ENCODE data around the gene UBE3D.
"Not testable (repeated sequence)": the region's sequence is repeated elsewhere in the genome, so short reads cannot be mapped to it uniquely, and the experiment has no call there.

Gene UBE3D

DNA sequence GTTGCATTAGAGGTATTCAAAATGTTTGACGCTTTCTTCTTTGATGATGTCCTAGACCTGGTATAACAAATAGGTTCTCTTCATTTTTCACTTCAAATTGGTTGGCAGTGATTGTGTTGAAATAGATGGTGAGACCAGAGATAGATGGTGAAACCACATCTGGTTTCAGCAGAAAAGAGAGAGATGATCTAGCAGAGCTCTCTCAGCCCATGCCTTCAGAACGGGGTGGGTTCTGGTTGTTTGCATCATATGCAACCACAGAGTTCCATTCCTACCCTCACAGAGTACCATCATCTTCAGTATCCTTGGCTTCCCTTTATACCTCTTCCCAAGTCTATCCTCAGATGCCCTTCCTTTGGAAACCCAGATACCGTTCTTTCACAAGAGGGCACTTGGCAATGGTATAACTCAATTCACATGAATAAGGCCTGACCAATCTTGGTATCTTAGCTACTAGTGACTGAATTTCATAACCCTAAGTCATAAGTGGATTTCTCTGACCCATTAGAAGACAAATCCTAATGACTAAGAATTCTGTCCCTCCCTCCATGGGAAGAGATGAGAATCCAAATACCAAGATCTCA, 93.7 kb downstream of the UBE3D start:
- no peak for DNase-seq

DNA sequence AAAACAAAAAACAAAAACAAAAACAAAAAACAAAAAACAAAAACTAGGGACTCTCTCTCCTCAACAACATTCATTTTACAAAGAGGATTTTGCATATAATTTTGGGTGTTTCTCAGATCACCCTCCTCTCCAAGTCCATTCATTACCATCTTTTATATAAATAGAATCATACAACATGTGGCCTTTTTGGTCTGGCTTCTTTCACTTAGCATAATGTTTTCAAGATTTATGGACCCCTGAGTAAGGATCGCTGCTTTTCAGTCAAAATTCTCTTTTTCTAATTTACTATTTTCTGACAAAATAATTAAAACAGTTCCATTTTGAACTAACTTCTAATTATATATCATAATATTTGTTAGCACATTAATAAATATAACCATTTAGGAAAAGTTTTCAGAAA, 94.8 kb downstream of the UBE3D start:
- no peak for DNase-seq

DNA sequence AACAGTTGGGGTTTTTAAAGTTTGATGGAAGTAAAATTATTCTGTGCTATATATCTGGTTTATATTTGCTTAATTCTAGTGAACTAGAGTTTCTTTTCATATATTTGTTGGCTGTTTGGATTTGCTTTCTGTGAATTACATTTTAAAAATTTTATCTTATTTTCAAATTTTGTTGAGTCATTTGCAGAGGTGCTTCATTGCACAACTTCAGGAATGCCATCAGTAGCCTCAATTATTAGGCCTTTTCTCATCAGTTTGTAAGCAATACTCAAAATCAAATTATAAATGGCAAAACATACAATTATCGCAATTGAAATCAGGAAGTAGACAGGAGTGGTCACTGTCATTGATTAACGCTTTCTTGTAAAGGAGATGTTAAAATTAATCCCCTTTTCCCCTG, 96.9 kb downstream of the UBE3D start:
- DNase-seq: no peak

DNA sequence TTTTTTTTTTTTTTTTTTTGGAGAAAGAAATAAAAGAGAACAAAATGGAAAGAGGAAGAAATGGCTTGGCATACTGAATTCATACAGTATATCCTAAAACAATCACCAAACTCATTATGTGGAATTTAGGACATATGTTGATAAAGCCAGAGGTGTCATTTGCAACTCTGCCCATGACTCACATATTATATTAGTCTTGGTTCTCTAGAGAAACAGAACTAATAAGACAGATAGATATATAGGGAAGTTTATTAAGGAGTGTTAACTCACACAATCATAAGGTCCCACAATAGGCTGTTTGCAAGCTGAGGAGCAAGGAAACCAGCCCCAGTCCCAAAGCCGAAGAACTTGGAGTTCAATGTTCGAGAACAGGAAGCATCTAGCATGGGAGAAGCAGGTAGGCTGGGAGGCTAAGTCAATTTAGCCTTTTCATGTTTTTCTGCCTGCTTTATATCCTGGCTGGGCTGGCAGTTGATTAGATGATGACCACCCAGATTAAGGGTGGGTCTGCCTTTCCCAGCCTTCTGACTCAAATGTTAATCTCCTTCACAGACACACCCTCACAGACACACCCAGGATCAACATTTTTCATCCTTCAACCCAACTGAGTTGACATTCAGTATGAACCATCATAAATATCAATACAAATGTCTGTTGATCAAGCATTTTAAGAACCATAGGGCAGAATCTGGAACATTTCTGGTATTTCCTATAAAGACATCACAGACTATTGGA, 102.3 kb downstream of the UBE3D start:
- no peak for DNase-seq

DNA sequence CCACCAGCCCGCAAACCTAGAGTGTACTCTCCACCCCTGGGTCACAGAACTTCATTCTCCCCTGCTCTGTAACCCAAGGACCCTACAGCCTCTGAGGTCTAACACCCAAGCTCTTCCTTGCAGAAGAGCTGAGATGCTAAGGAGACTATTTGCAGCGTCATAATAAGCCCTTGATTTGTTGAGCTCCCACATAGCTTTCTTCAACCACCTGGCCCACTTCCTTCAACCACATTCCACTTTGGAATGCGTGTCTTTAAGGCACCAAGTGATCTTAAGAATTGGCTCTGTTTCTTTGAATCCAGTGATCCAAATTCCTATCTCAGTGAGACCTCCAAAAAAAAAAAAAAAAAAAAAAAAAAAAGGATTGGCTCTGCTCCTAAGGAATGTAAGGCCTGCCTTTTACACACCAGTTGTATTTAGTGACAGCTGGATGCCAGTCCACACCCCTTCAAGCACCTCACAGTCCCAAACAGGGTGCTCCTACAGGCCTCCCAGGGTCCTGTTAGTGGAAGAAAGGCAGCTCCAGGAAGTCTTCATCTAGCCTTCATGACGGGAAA, 106.2 kb downstream of the UBE3D start:
- DNase-seq: no peak

DNA sequence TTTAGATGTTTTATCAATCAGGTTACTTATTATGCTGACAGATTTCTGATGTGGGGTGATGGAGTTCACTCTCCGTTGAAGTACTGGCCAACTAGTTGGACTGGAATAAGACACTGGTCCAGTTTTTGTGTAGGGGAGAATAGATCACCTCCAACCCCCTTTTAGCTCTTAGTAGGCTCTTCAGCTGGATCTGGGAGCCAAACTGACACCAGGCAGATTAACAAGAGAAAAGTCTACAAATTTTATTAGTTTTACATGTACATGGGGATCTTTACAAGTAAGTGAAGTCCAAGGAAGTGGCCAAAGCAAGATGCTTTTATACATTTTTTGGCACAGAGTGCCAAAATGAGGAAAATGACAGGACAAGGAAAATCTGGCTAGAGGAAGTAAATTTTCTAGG, 107.1 kb downstream of the UBE3D start:
- no peak for DNase-seq

DNA sequence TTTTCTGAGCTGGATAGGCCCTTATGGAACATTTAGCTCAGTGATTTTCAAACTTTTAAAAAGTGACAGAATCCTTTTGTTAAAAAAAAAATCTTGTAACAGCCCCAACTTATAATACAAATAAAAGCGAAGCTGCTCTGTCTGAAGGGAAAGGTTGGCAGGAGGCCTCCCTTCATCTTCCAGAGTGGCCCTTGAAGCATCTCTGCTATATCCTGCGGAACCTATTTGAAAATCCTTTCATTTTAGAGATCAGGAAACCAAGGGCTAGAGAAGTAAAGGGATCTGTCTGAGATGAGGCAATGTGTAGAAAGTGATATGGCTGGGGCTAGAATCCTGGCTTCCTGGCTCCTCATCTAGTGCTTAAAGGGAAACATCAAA, 107.8 kb downstream of the UBE3D start:
- DNase-seq: no peak

DNA sequence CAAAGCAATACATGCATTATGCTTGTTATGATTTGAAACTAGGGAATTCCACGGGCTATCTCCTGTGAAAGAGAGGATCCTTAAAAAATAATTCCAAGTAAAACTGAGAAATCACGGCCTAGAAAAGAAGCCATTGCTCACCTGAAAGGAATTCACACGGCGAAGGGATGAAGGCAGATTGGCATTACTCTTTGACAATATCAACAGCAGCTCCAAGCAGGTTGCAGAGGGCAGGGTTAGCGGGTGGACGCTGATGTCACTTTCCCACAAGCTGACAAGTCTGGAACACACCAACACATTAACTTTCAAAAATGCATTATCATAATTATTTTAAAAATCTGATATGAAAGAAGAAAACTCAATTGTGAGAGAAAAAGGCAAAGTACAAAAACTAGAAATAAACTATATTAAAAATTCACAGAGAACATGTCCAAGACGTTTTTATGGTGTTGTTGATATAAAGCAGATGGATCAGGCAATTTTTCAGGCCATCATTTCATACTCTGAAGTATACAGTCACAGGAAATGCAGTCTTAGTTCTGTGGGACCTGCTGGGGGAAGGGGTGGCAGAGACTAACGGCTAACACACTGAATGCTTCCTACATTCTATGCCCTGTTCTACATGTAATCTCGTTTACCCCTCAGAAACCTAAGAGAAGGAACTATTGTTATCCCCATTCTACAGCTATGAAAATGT, 108.3 kb downstream of the UBE3D start:
- DNase-seq: no peak

DNA sequence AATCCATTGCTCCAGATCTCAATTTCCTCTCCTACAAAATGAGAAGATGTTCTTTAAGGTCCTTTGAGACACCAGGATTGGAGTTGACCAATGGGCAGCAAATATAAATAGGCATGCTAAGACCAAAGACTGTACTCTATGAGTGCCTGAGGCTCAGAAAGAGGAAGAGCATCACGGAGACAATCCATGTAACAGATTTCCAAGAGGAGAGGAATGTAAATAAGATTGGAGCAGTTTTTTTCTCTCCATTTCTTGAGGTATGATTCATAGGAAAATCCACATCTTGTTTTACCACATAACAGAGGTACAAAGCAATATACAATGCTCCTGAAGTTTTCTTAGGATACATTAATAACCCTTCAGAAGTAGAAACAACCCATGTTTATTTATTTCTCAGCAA, 109.8 kb downstream of the UBE3D start:
- DNase-seq: no peak

DNA sequence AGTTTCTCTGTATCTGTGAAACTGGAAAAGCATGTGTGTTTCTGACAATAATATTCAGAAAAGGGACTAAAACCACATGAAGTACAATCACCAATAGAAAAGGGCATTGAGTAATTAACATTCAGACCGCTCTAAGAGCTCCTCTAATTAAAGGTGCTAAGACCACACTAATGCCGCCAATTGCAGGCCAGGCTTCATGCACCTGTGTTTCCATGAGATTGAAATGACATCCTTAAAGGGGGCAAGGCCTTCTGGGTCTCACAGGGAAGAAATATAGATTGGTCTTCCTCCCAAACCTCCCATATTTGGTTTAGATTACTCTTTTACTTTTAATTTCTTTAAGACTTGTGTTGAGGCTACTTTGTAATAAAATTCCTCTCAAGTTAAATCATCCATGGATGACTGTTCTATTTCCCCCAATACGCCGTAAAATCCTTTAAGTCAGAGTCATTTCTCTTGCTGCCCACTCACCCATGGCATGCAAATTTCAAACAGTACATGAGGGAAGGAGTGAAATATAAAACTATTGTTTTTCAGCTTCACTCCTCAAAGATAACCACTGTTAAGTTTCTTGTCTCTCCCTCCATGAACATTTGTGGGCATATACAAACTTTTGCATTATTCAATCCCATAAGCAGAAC, 110.6 kb downstream of the UBE3D start:
- no peak for DNase-seq

DNA sequence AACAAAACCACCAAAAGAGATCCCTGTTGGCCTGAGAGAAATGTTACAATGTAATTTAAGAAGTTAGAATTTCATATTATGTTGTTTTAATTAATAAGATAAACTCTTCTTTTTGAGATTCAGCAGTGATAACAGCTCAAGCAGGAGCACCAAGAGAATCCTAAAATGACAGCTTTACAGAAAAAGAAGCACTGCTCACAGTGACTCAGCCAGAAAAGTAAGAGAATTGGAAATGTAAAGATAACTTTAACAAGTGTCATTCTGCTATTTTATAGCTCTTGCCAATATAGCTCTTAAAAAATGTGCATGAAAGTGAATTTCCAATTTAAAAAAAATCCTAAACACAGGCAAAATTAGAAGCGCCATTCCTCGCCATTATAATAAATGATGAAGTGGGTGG, 111.3 kb downstream of the UBE3D start:
- no peak for DNase-seq

DNA sequence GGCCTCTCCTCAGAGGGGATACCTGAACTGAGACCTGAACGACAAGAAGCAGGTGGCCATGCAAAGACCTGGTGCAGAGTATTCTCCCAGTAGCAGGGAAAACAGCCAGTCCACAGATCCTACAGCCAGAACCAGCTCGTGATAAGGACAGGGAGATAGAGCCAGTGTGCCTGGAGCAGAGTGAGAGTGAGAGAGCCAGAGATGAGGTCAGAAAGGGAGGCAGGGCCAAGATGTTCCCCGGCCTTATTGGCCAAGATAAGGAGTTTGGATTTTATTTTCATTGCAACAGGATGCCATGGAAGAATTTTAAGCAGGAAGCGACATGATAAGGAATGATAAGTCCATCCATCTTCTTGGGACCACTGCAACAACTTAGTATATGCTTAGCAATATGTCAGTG, 111.8 kb downstream of the UBE3D start:
- DNase-seq: no peak

DNA sequence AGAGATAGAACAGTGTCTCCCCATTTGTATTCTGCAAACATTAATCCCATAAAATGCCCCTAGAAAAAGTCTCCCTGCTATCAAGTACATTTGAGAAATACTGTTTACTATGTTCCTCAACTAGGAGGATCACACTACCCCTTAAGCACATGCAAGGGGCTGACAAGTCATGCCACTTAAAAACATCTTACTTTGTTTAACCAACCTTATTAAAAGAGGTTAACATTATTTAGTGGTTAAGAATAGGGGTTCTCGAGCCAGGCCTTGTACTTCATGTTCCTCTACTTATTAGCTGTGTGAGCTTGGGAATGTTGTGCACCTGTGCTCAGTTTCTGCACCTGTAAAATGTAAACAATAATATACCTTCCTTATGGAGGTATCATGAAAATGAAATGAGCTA, 113.7 kb downstream of the UBE3D start:
- DNase-seq: no peak

DNA sequence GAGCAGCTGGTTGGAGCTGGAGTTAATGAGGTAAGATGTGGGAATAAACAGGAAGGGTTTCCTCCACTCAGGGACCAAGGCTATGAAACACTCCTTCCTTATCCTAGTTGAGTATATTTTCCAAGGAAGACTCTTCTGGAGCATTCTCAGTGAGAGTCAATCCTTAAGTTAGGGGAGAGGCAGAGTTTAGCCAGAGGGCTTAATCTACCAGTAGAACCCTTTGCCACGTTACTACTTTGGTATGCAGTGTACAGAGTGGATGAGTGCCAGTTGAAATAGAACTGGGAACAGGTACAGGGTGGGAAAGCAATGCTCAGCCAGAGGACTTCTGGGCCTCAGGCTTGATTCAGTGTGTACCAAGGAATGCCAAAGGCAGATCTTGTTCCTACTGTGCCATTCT, 114.3 kb downstream of the UBE3D start:
- DNase-seq: no peak

DNA sequence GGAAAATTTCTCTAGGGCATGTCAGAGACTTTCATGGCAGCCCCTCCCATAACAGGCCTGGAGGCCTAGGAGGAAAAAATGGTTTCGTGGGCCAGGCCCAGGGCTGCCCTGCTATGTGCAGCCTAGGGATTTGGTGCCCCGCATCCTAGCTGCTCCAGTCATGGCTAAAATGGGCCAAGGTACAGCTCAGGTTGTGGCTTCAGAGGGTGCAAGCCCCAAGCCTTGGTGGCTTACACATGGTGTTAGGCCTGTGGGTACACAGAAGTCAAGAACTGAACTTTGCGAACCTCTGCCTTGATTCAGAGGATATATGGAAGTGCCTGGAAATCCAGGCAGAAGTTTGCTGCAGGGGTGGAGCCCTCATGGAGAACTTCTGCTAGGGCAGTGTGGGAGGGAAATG, 134.7 kb downstream of the UBE3D start:
- not testable (repeated sequence) for DNase-seq

DNA sequence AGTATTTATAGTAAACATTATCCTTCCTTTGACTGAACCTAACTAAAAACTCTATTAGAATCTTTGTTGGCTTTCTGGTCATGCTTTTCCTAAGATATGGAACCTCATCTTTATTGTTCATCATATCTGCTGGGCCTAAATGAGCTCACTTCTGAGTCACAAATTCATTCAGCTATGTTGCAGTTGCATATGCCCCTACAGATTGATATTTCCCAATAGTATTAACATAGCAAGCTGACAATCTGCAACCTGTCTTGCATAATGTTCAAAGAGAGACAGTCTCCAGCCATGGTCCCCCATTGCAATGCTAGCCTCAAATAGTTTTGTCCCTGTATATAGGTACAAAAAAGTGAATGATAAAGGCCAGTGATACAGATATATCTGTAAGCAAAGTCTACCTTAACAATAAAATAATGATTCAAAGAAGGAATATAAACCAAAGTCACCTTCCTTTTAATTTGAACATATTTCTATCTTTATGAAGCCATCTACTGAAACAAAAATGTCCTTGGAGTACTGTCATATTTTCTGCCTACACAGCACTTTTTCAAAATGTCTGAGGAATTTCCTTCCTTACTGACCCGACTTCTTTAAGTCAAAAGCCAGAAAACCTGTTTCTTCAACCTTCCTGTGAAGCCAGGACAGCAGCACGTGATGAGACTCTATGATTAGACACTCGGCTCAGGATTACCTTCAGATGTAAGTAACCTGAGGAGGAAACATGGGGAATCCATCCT, 140.7 kb downstream of the UBE3D start:
- DNase-seq: no peak

DNA sequence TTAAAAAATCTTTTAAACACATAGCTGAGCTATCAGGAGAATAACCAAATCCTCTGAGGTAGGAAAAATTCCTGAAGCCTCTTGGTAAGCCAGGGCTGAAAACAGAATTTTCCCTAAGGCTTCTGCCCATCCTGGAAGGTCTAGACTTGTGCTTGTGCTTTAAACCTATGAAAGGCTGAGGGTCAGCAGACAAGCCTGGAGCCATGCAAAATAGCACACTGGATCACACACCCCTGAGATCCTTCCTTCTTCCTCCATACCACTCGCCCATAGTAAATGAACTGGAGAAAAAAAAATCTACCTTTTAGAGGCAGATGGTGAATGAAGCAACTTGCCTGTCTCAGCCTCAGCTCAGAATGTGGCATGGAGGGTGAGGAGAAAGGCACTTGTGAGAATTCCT, 144.4 kb downstream of the UBE3D start:
- no peak for DNase-seq

DNA sequence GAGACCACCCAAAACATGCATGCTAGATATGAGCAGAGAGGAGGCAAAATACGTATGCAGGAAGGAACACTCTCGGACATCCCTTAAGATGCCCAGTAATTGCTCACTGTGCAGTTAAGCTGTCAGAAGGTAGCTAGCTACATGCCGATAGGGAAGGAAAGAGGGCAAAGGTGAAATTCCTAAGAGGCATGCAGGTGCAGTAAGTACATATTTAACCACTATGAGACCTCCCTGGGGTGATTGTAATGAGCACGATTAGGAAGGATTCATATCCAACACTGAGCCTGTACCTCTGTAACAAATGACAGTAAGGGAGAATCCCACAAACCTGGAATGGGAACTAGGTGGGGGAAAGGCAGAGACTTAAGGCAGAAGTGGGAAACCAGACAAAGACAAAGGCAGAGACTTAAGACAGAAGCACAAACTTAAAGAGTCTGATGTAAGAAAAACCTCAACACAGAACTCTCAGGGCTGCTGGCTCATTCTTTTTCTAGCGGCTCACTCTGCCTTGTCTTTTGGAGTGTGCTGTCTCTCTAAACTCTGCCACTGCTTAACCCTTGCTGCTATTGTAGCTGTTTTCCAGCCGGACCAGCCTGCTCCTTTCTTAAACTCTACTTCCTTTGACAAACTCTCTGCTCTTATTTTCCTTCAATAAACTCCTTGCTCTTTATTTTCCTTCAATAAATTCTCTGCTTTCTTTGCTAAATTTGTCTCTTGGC, 148.1 kb downstream of the UBE3D start:
- DNase-seq: no peak

DNA sequence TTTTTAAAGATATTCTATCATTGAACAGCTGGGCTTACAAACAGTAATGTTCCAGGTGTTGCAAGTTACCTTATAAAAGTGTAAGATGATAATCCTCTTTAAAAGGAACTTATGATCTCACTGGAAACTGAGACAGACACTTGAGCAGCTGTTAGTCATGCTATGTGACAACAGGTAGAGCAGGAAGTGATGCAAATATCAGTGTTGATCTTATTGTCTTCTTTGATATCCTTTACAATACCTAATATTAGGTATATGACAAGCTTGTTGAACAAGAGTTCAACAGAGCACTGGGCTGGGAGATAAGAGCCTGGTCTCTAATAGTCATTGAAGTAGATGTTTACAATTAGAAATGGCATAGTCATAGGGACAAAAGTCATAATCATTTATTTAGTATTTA, 150.0 kb downstream of the UBE3D start:
- DNase-seq: no peak

DNA sequence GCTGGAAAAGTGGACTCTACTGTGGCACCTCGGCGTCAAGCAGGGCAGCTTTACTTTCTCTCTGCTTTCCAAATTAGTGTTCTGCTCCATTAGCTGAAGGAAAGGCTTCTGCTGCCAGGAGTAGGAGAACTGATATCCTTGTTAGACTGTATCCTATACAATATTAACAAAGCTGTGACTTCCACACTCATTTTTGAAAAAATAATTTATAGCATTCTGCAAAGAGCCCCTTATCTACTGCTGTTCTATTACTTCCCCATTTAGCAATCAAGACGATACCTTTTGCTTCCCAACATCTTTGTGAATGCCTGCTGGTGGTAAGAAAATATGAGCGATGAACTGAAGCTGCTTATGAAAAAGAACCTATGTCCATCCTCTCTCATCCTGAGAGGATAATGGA, 151.1 kb downstream of the UBE3D start:
- no peak for DNase-seq

DNA sequence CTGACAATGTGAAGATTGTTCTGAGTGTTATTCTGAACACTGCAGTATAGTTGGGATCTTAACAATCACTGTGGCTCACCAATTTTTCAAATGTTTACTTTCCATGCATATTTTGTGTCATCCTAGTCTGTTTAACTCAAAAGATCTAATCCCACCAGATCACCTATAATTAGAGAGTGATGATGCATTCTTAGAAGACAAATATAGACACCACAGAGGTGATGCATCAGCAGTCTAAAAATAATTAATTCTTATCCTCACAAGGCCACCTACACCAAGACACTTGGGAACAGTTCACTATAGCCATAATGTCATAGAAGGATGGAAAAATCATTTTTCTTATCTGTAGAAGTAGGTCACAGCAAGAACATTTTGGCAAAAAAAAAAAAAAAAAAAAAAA, 154.8 kb downstream of the UBE3D start:
- DNase-seq: no peak

DNA sequence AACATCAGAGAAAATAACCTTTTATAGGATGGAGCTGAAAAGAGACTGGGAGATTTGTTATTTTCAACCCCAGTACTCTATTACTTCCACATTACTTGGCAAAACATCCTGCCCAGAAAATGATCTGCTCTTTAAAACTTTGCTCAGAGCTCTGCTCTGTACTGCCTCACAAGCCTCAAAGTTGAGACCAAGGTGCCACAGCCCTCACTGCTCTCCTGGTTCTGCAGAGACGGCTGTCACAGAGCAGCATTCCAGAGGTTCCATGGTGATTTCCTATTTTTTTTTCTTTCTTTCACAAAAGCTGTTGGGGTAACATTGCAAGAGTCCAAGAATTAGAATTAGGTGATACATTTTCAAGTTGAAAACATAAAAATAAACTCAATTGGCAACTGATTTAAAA, 155.2 kb downstream of the UBE3D start:
- no peak for DNase-seq
